ENCODE measurements around the gene ATXN2.

Gene ATXN2

DNA sequence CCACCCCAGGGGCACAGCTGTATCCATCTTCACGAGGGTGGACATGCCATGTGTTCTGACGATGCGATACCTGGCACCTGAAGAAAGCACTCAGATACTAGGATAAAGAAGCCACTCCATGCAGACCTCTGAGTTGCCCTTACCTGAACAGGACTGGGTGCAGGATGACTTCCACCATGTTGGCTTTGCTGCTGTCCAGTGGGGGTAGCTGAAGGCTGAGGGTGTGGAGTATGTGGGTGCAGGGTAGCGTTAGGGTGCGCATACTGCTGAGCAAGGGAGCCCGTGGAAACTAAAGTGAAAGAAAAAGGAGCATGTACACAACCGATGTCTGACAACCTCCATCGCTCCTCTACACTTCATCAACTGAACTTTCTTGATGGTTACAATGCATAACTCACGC is 142.0 kb downstream of the ATXN2 start:
- Histone ChIP-seq H2BK120ac (ENCODE audit: low read depth, low read length) (no peak overlapping the region), H2AFZ (ENCODE audit: low read length) (no peak overlapping the region), H3K9ac (ENCODE audit: low read depth, low read length, poor library complexity) (no peak overlapping the region), H3K4me2 (ENCODE audit: insufficient read depth, low read length, poor library complexity, severe bottlenecking) (no peak overlapping the region), H2AK5ac (ENCODE audit: low read depth, low read length) (no peak overlapping the region), H3K27me3 (ENCODE audit: control insufficient read depth in 3 of 3, insufficient read depth in 3 of 3, low read depth in 1 of 3, low read length in 3 of 3) (no peaks in the 10 kb centered on the region), H3K18ac (ENCODE audit: low read length) (no peak overlapping the region), H3K23ac (ENCODE audit: low read depth, low read length, poor library complexity) (peak overlapping the region; percentile 58), H2BK12ac (ENCODE audit: low read length) (peak overlapping the region; percentile 31), H2BK5ac (ENCODE audit: low read length) (no peak overlapping the region), H2BK15ac (ENCODE audit: low read length) (no peak overlapping the region), H3K14ac (ENCODE audit: low read length) (no peak overlapping the region), H3K4me3 (ENCODE audit: low read length in 2 of 2) (no peak overlapping the region), H3K36me3 (replicated peaks in 1 of 2; ENCODE audit: control insufficient read depth in 2 of 2, insufficient read depth in 2 of 2, low read length in 2 of 2) (peaks cover 37 to 81% of the 10 kb centered on the region in 2 donors), H3K4me1 (ENCODE audit: control insufficient read depth in 2 of 2, insufficient read depth in 1 of 2, low read depth in 1 of 2, low read length in 2 of 2) (no peaks in the 10 kb centered on the region), H4K8ac (ENCODE audit: low read depth, low read length) (peak overlapping the region; percentile 9), H3K79me1 (ENCODE audit: low read depth, low read length) (no peaks in the 10 kb centered on the region), H3K27ac (replicated peaks; ENCODE audit: low read length) (no peak overlapping the region), H4K91ac (ENCODE audit: low read depth, low read length, poor library complexity) (no peak overlapping the region), H3K9me3 (replicated peaks in 1 of 2; ENCODE audit: control insufficient read depth in 2 of 2, insufficient read depth in 1 of 2, low read depth in 1 of 2, low read length in 2 of 2) (peaks cover 0 to 3% of the 10 kb centered on the region in 2 donors), H3K4ac (ENCODE audit: low read length) (no peak overlapping the region)
- WGBS, 2 donors (ENCODE audit: extremely low coverage in 2 of 2, insufficient read length in 2 of 2, insufficient replicate concordance in 1 of 2) = no CpG with 5 or more reads among the region's 9 CpGs
- no peak for DNase-seq (ENCODE audit: low spot score)

- H3K79me1 ChIP-seq (ENCODE audit: low read depth, low read length) = no peaks in the 10 kb centered on the region
- peaks cover 39 to 91% of the 10 kb centered on the region in 2 donors for H3K36me3 ChIP-seq (replicated peaks in 1 of 2; ENCODE audit: control insufficient read depth in 2 of 2, insufficient read depth in 2 of 2, low read length in 2 of 2)
- H2BK12ac ChIP-seq (ENCODE audit: low read length) = no peak overlapping the region
- H3K4ac ChIP-seq (ENCODE audit: low read length) = no peak overlapping the region
- no peak overlapping the region for H2AFZ ChIP-seq (ENCODE audit: low read length)
- H3K4me3 ChIP-seq (ENCODE audit: low read length in 2 of 2) = no peak overlapping the region
- no CpG with 5 or more reads among the region's 15 CpGs for WGBS, 2 donors (ENCODE audit: extremely low coverage in 2 of 2, insufficient read length in 2 of 2, insufficient replicate concordance in 1 of 2)
- no peak overlapping the region for H4K91ac ChIP-seq (ENCODE audit: low read depth, low read length, poor library complexity)
- no peak overlapping the region for H2BK15ac ChIP-seq (ENCODE audit: low read length)
- no peaks in the 10 kb centered on the region for H3K27me3 ChIP-seq (ENCODE audit: control insufficient read depth in 3 of 3, insufficient read depth in 3 of 3, low read depth in 1 of 3, low read length in 3 of 3)
- no peak overlapping the region for H3K9ac ChIP-seq (ENCODE audit: low read depth, low read length, poor library complexity)
- H2AK5ac ChIP-seq (ENCODE audit: low read depth, low read length) = no peak overlapping the region
- H2BK5ac ChIP-seq (ENCODE audit: low read length) = no peak overlapping the region
- no peak overlapping the region for H3K14ac ChIP-seq (ENCODE audit: low read length)
- H3K4me2 ChIP-seq (ENCODE audit: insufficient read depth, low read length, poor library complexity, severe bottlenecking) = no peak overlapping the region
- no peak overlapping the region for H2BK120ac ChIP-seq (ENCODE audit: low read depth, low read length)
- H3K18ac ChIP-seq (ENCODE audit: low read length) = no peak overlapping the region
- H3K9me3 ChIP-seq (replicated peaks in 1 of 2; ENCODE audit: control insufficient read depth in 2 of 2, insufficient read depth in 1 of 2, low read depth in 1 of 2, low read length in 2 of 2) = peaks cover 0 to 3% of the 10 kb centered on the region in 2 donors
- no peak overlapping the region for H4K8ac ChIP-seq (ENCODE audit: low read depth, low read length)
- DNase-seq (ENCODE audit: low spot score) = no peak
- H3K27ac ChIP-seq (replicated peaks; ENCODE audit: low read length) = no peak overlapping the region
- no peaks in the 10 kb centered on the region for H3K4me1 ChIP-seq (ENCODE audit: control insufficient read depth in 2 of 2, insufficient read depth in 1 of 2, low read depth in 1 of 2, low read length in 2 of 2)
- H3K23ac ChIP-seq (ENCODE audit: low read depth, low read length, poor library complexity) = no peak overlapping the region
Measured at GRCh38 chr12:111455448-111456320, 143.4 kb downstream of the ATXN2 start.

- Histone ChIP-seq H2AFZ (ENCODE audit: low read length) (no peak overlapping the region), H3K27me3 (ENCODE audit: control insufficient read depth in 3 of 3, insufficient read depth in 3 of 3, low read depth in 1 of 3, low read length in 3 of 3) (no peaks in the 10 kb centered on the region), H3K4me1 (ENCODE audit: control insufficient read depth in 2 of 2, insufficient read depth in 1 of 2, low read depth in 1 of 2, low read length in 2 of 2) (no peaks in the 10 kb centered on the region), H3K27ac (replicated peaks; ENCODE audit: low read length) (no peak overlapping the region), H3K79me1 (ENCODE audit: low read depth, low read length) (no peaks in the 10 kb centered on the region), H3K4me3 (ENCODE audit: low read length in 2 of 2) (no peak overlapping the region), H3K18ac (ENCODE audit: low read length) (no peak overlapping the region), H2AK5ac (ENCODE audit: low read depth, low read length) (no peak overlapping the region), H2BK12ac (ENCODE audit: low read length) (no peak overlapping the region), H3K36me3 (replicated peaks in 1 of 2; ENCODE audit: control insufficient read depth in 2 of 2, insufficient read depth in 2 of 2, low read length in 2 of 2) (peaks cover 43 to 91% of the 10 kb centered on the region in 2 donors), H3K23ac (ENCODE audit: low read depth, low read length, poor library complexity) (peak overlapping the region; percentile 32), H4K8ac (ENCODE audit: low read depth, low read length) (no peak overlapping the region), H3K9ac (ENCODE audit: low read depth, low read length, poor library complexity) (no peak overlapping the region), H3K4me2 (ENCODE audit: insufficient read depth, low read length, poor library complexity, severe bottlenecking) (no peak overlapping the region), H3K9me3 (replicated peaks in 1 of 2; ENCODE audit: control insufficient read depth in 2 of 2, insufficient read depth in 1 of 2, low read depth in 1 of 2, low read length in 2 of 2) (peaks cover 0 to 3% of the 10 kb centered on the region in 2 donors), H2BK15ac (ENCODE audit: low read length) (no peak overlapping the region), H2BK5ac (ENCODE audit: low read length) (no peak overlapping the region), H3K14ac (ENCODE audit: low read length) (no peak overlapping the region), H2BK120ac (ENCODE audit: low read depth, low read length) (no peak overlapping the region), H4K91ac (ENCODE audit: low read depth, low read length, poor library complexity) (no peak overlapping the region), H3K4ac (ENCODE audit: low read length) (no peak overlapping the region)
- WGBS, 2 donors (ENCODE audit: extremely low coverage in 2 of 2, insufficient read length in 2 of 2, insufficient replicate concordance in 1 of 2) = no CpG with 5 or more reads among the region's 11 CpGs
- DNase-seq (ENCODE audit: low spot score) = no peak
Measured at GRCh38 chr12:111454716-111455447, 144.2 kb downstream of the ATXN2 start.

DNA sequence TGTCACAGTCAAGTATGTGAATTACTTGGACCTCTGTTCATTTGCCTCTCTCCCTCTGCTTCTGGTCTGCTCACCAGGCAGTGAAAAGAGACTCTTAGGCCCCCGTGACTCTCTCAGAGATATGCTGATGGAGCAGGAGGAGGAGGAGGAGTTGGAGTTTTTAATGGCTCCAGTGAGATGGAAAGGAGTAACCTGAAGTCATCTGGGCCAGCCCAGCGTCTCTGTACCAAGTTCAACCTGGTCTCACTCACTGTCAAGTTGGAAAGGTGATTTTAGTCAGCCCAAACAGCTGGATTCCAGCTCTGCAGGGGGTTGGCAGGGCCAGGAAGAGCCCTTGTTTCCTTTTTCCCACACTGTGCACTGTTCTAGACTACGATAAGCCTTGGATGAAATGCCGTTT is 144.8 kb downstream of the ATXN2 start:
- no peak overlapping the region for H2AFZ ChIP-seq (ENCODE audit: low read length)
- H4K91ac ChIP-seq (ENCODE audit: low read depth, low read length, poor library complexity) = no peak overlapping the region
- WGBS, 2 donors (ENCODE audit: extremely low coverage in 2 of 2, insufficient read length in 2 of 2, insufficient replicate concordance in 1 of 2) = no CpG with 5 or more reads among the region's 4 CpGs
- no peaks in the 10 kb centered on the region for H3K79me1 ChIP-seq (ENCODE audit: low read depth, low read length)
- H3K14ac ChIP-seq (ENCODE audit: low read length) = no peak overlapping the region
- no peaks in the 10 kb centered on the region for H3K27me3 ChIP-seq (ENCODE audit: control insufficient read depth in 3 of 3, insufficient read depth in 3 of 3, low read depth in 1 of 3, low read length in 3 of 3)
- no peak overlapping the region for H3K18ac ChIP-seq (ENCODE audit: low read length)
- H3K4me2 ChIP-seq (ENCODE audit: insufficient read depth, low read length, poor library complexity, severe bottlenecking) = no peak overlapping the region
- no peak overlapping the region for H2AK5ac ChIP-seq (ENCODE audit: low read depth, low read length)
- no peak overlapping the region for H3K9ac ChIP-seq (ENCODE audit: low read depth, low read length, poor library complexity)
- no peak overlapping the region for H2BK15ac ChIP-seq (ENCODE audit: low read length)
- H3K4me1 ChIP-seq (ENCODE audit: control insufficient read depth in 2 of 2, insufficient read depth in 1 of 2, low read depth in 1 of 2, low read length in 2 of 2) = no peaks in the 10 kb centered on the region
- H4K8ac ChIP-seq (ENCODE audit: low read depth, low read length) = no peak overlapping the region
- peaks cover 44 to 96% of the 10 kb centered on the region in 2 donors for H3K36me3 ChIP-seq (replicated peaks in 1 of 2; ENCODE audit: control insufficient read depth in 2 of 2, insufficient read depth in 2 of 2, low read length in 2 of 2)
- H2BK12ac ChIP-seq (ENCODE audit: low read length) = no peak overlapping the region
- DNase-seq (ENCODE audit: low spot score) = no peak
- no peak overlapping the region for H3K4ac ChIP-seq (ENCODE audit: low read length)
- H3K27ac ChIP-seq (replicated peaks; ENCODE audit: low read length) = no peak overlapping the region
- H2BK120ac ChIP-seq (ENCODE audit: low read depth, low read length) = no peak overlapping the region
- no peak overlapping the region for H3K23ac ChIP-seq (ENCODE audit: low read depth, low read length, poor library complexity)
- H2BK5ac ChIP-seq (ENCODE audit: low read length) = no peak overlapping the region
- H3K9me3 ChIP-seq (replicated peaks in 1 of 2; ENCODE audit: control insufficient read depth in 2 of 2, insufficient read depth in 1 of 2, low read depth in 1 of 2, low read length in 2 of 2) = peaks cover 0 to 3% of the 10 kb centered on the region in 2 donors
- no peak overlapping the region for H3K4me3 ChIP-seq (ENCODE audit: low read length in 2 of 2)
